HepG2 (cell line): ENCODE data around the gene SLCO2B1. TPM values are rescaled to one million over a fixed set of nuclear protein-coding genes. Genes with fewer than 3 reads are reported as not detected.

Experiments used
- GTF2F1 ChIP-seq: fragments of 150-350 bp; IDR thresholded peaks from 2 replicates; pipeline ENCODE4 v1.6.1; 2014; ENCODE audit warnings: low read length
- HIVEP1 ChIP-seq: sonication (generic); formaldehyde crosslinking; IDR thresholded peaks from 2 replicates; pipeline ENCODE4 v1.4.0; 2020; ENCODE audit warnings: mild to moderate bottlenecking, missing genetic modification reagents
- KDM5B ChIP-seq: sonication (generic); formaldehyde crosslinking; IDR thresholded peaks from 2 replicates; pipeline ENCODE4 v1.4.0; 2020; ENCODE audit warnings: missing genetic modification reagents, mild to moderate bottlenecking, borderline replicate concordance
- RORA ChIP-seq: sonication (generic); formaldehyde crosslinking; IDR thresholded peaks from 2 replicates; pipeline ENCODE4 v1.5.0; 2020; ENCODE audit warnings: mild to moderate bottlenecking, missing genetic modification reagents, moderate library complexity
- SNAPC2 ChIP-seq: sonication (generic); formaldehyde crosslinking; IDR thresholded peaks from 2 replicates; pipeline ENCODE4 v1.8.1; 2022; ENCODE audit warnings: mild to moderate bottlenecking, missing genetic modification reagents
- ZBTB1 ChIP-seq: sonication (generic); formaldehyde crosslinking; IDR thresholded peaks from 2 replicates; pipeline ENCODE4 v1.4.0; 2020; ENCODE audit warnings: missing genetic modification reagents, borderline replicate concordance
- ZNF3 ChIP-seq: IDR thresholded peaks from 2 replicates; pipeline ENCODE4 v1.7.0; 2017; ENCODE audit warnings: inconsistent platforms
- ZNF720 ChIP-seq: sonication (generic); formaldehyde crosslinking; IDR thresholded peaks from 2 replicates; pipeline ENCODE4 v1.4.0; 2020; ENCODE audit warnings: missing genetic modification reagents
- ZNF772 ChIP-seq: sonication (generic); formaldehyde crosslinking; IDR thresholded peaks from 2 replicates; pipeline ENCODE4 v1.5.0; 2020; ENCODE audit warnings: mild to moderate bottlenecking, missing genetic modification reagents
- ZSCAN31 ChIP-seq: sonication (generic); formaldehyde crosslinking; IDR thresholded peaks from 2 replicates; pipeline ENCODE4 v1.5.0; 2020; ENCODE audit warnings: low read depth, mild to moderate bottlenecking, missing genetic modification reagents
- ZZZ3 ChIP-seq: sonication (generic); formaldehyde crosslinking; IDR thresholded peaks from 2 replicates; pipeline ENCODE4 v1.4.0; 2020; ENCODE audit warnings: missing genetic modification reagents, mild to moderate bottlenecking, borderline replicate concordance
- polyA plus RNA-seq, 8 experiments: library from polyadenylated mRNA; depleted of rRNA in 3 of 8; stranded (reverse) in 7 of 8; unstranded in 1 of 8; fragments of >200 nt; fragmentation: Illumina TruSeq in 4 of 8; extraction: Trizol in 4 of 8; gene quantifications; 2 replicates each; pipeline versions ENCODE4 v1.2.1 to v1.2.3, GENCODE V29; 2011 to 2016; ENCODE audit warnings: low read depth in 4 of 8, missing spikeins in 1 of 8, mixed read lengths in 1 of 8; ENCODE audit not compliant: insufficient read depth in 1 of 8
- total RNA-seq, 5 experiments: library from RNA; depleted of rRNA; stranded (reverse); fragments of >200 nt; fragmentation: Illumina TruSeq; extraction: Trizol; gene quantifications; 2 replicates each; pipeline ENCODE4 v1.2.3, GENCODE V29; 2016; ENCODE audit warnings: low read depth in 1 of 5
- TF ChIP-seq, protein P1 (sequence below): sonication (generic); formaldehyde crosslinking; IDR thresholded peaks from 2 replicates; pipeline ENCODE4 v1.5.0; 2020; ENCODE audit warnings: mild to moderate bottlenecking, missing genetic modification reagents, borderline replicate concordance
- TF ChIP-seq, protein P2 (sequence below): sonication (generic); formaldehyde crosslinking; IDR thresholded peaks from 2 replicates; pipeline ENCODE4 v1.9.0; 2021; ENCODE audit warnings: missing genetic modification reagents, mild to moderate bottlenecking, borderline replicate concordance
- TF ChIP-seq, protein P3 (sequence below): sonication (generic); formaldehyde crosslinking; IDR thresholded peaks from 2 replicates; pipeline ENCODE4 v1.5.0; 2020; ENCODE audit warnings: missing genetic modification reagents
- TF ChIP-seq, protein P4 (sequence below): sonication (generic); formaldehyde crosslinking; IDR thresholded peaks from 2 replicates; pipeline ENCODE4 v1.4.0; 2020; ENCODE audit warnings: missing genetic modification reagents, borderline replicate concordance

SLCO2B1 gene
- total and polyA plus RNA-seq, 2 of the 13 experiments (the other 11 are each of a cell fraction or from before 2014, with no cell fraction given): 15.3 to 19.8 TPM

DNA sequence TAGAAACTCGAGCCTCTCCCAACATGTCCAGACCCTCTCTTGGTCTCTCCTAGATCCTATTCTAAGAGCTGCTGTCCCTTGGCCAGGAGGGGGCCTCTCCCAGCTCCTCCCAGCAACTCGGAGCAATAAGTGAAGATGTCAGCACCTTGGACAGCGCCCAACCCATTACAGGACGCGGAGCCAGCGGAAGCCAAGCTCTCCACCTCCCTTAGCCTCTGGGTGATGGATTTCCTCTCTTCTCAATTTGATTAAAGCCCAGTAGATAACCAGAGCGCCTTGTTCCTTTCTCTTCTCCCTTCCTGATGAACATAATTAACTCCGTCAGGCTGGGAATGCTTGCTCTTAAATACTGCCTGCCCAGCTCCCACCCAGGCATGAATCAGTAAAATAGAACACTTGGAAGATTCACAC, 63.5 kb downstream of the SLCO2B1 start (continued):
- TF ChIP-seq, protein P1, sequence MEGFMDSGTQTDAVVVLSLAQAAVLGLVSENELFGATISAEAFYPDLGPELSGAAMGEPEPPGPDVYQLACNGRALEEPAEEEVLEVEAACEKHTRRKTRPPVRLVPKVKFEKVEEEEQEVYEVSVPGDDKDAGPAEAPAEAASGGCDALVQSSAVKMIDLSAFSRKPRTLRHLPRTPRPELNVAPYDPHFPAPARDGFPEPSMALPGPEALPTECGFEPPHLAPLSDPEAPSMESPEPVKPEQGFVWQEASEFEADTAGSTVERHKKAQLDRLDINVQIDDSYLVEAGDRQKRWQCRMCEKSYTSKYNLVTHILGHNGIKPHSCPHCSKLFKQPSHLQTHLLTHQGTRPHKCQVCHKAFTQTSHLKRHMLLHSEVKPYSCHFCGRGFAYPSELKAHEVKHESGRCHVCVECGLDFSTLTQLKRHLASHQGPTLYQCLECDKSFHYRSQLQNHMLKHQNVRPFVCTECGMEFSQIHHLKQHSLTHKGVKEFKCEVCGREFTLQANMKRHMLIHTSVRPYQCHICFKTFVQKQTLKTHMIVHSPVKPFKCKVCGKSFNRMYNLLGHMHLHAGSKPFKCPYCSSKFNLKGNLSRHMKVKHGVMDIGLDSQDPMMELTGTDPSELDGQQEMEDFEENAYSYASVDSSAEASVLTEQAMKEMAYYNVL (CRISPR knock-in tag): peak; percentile 70; the same call in 1 of the 2 replicates
- TF ChIP-seq, protein P2, sequence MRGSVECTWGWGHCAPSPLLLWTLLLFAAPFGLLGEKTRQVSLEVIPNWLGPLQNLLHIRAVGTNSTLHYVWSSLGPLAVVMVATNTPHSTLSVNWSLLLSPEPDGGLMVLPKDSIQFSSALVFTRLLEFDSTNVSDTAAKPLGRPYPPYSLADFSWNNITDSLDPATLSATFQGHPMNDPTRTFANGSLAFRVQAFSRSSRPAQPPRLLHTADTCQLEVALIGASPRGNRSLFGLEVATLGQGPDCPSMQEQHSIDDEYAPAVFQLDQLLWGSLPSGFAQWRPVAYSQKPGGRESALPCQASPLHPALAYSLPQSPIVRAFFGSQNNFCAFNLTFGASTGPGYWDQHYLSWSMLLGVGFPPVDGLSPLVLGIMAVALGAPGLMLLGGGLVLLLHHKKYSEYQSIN (CRISPR knock-in tag): no peak
- TF ChIP-seq ZZZ3 (CRISPR knock-in tag) (no peak), ZNF772 (peak; percentile 81; the same call in 1 of the 2 replicates), RORA (CRISPR knock-in tag) (no peak), ZNF720 (peak; percentile 93), SNAPC2 (CRISPR knock-in tag) (0 out of 2 replicates have a peak, but pooled peaks have one; percentile 53), GTF2F1 (no peak), ZSCAN31 (CRISPR knock-in tag) (peak; percentile 74; the same call in 1 of the 2 replicates), KDM5B (peak; percentile 76; the same call in 1 of the 2 replicates), ZNF3 (CRISPR knock-in tag) (peak; percentile 75; the same call in 1 of the 2 replicates), HIVEP1 (CRISPR knock-in tag) (0 out of 2 replicates have a peak, but pooled peaks have one; percentile 27), ZBTB1 (CRISPR knock-in tag) (peak; percentile 85; the same call in 1 of the 2 replicates)
- TF ChIP-seq, protein P3, sequence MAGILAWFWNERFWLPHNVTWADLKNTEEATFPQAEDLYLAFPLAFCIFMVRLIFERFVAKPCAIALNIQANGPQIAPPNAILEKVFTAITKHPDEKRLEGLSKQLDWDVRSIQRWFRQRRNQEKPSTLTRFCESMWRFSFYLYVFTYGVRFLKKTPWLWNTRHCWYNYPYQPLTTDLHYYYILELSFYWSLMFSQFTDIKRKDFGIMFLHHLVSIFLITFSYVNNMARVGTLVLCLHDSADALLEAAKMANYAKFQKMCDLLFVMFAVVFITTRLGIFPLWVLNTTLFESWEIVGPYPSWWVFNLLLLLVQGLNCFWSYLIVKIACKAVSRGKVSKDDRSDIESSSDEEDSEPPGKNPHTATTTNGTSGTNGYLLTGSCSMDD (CRISPR knock-in tag): no peak
- TF ChIP-seq, protein P4, sequence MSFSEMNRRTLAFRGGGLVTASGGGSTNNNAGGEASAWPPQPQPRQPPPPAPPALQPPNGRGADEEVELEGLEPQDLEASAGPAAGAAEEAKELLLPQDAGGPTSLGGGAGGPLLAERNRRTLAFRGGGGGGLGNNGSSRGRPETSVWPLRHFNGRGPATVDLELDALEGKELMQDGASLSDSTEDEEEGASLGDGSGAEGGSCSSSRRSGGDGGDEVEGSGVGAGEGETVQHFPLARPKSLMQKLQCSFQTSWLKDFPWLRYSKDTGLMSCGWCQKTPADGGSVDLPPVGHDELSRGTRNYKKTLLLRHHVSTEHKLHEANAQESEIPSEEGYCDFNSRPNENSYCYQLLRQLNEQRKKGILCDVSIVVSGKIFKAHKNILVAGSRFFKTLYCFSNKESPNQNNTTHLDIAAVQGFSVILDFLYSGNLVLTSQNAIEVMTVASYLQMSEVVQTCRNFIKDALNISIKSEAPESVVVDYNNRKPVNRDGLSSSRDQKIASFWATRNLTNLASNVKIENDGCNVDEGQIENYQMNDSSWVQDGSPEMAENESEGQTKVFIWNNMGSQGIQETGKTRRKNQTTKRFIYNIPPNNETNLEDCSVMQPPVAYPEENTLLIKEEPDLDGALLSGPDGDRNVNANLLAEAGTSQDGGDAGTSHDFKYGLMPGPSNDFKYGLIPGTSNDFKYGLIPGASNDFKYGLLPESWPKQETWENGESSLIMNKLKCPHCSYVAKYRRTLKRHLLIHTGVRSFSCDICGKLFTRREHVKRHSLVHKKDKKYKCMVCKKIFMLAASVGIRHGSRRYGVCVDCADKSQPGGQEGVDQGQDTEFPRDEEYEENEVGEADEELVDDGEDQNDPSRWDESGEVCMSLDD (CRISPR knock-in tag): peak; percentile 82; the same call in 1 of the 2 replicates
